Mesenchymal stem cell (in vitro differentiated cells and primary cell): ENCODE measurements around the gene GTF2H3. TPM values are rescaled to one million over a fixed set of nuclear protein-coding genes. Genes with fewer than 3 reads are reported as not detected.

ENCODE experiments used
- DNase-seq: peaks from one replicate; pipeline ENCODE4 v3.0.0-alpha.2; 2013
- H2AFZ ChIP-seq: one replicate; pipeline ENCODE4 v1.6.1; 2013; ENCODE audit warnings: low read depth, mild to moderate bottlenecking, control low read depth, inconsistent platforms, low read length, moderate library complexity
- H2AK5ac ChIP-seq: 2 replicates; pipeline ENCODE4 v1.6.1; 2013; ENCODE audit warnings: low read length, moderate library complexity, mild to moderate bottlenecking, inconsistent platforms; ENCODE audit not compliant: severe bottlenecking
- H2BK120ac ChIP-seq: one replicate; pipeline ENCODE4 v1.6.1; 2013; ENCODE audit warnings: low read depth, mild to moderate bottlenecking, inconsistent platforms, low read length, moderate library complexity
- H2BK12ac ChIP-seq, 2 experiments: one replicate each; pipeline ENCODE4 v1.6.1; 2013; ENCODE audit warnings: inconsistent platforms in 2 of 2, low read length in 2 of 2, mild to moderate bottlenecking in 2 of 2, moderate library complexity in 2 of 2, control low read depth in 1 of 2
- H2BK15ac ChIP-seq: one replicate; pipeline ENCODE4 v1.6.1; 2013; ENCODE audit warnings: mild to moderate bottlenecking, low read depth, inconsistent platforms; ENCODE audit not compliant: poor library complexity, severe bottlenecking
- H2BK5ac ChIP-seq: 2 replicates; pipeline ENCODE4 v1.6.1; 2013; ENCODE audit warnings: low read depth, mild to moderate bottlenecking, low read length, control low read depth, inconsistent platforms; ENCODE audit not compliant: poor library complexity, severe bottlenecking
- H3K14ac ChIP-seq, 2 experiments: one replicate each; pipeline ENCODE4 v1.6.1; 2013; ENCODE audit warnings: inconsistent platforms in 2 of 2, low read length in 2 of 2, control low read depth in 1 of 2, mild to moderate bottlenecking in 1 of 2, moderate library complexity in 1 of 2
- H3K18ac ChIP-seq, 2 experiments: one replicate each; pipeline ENCODE4 v1.6.1; 2013; ENCODE audit warnings: inconsistent platforms in 2 of 2, low read length in 2 of 2, control low read depth in 1 of 2, low read depth in 1 of 2, mild to moderate bottlenecking in 1 of 2
- H3K23ac ChIP-seq, 2 experiments: one replicate each; pipeline ENCODE4 v1.6.1; 2013; ENCODE audit warnings: inconsistent platforms in 2 of 2, low read length in 2 of 2, mild to moderate bottlenecking in 2 of 2, moderate library complexity in 2 of 2, control low read depth in 1 of 2
- H3K27ac ChIP-seq: 2 replicates; pipeline ENCODE4 v1.5.1; 2013; ENCODE audit warnings: mild to moderate bottlenecking, moderate library complexity, low read length, control low read depth, inconsistent platforms; ENCODE audit not compliant: poor library complexity, severe bottlenecking
- H3K27me3 ChIP-seq, 2 experiments: 2 replicates each; pipeline versions ENCODE4 v1.6.1 to v1.7.0; 2013; ENCODE audit warnings: low read length in 2 of 2, mild to moderate bottlenecking in 2 of 2, moderate library complexity in 2 of 2, control low read depth in 1 of 2, inconsistent platforms in 1 of 2; ENCODE audit not compliant: control insufficient read depth in 1 of 2, insufficient read depth in 1 of 2
- H3K36me3 ChIP-seq, 2 experiments: 2 replicates each; pipeline versions ENCODE4 v1.6.1 to v1.7.0; 2013; ENCODE audit warnings: low read length in 2 of 2, control low read depth in 1 of 2, inconsistent platforms in 1 of 2, low read depth in 1 of 2, mild to moderate bottlenecking in 1 of 2; ENCODE audit not compliant: insufficient read depth in 2 of 2, control insufficient read depth in 1 of 2
- H3K4ac ChIP-seq, 2 experiments: one replicate each; pipeline ENCODE4 v1.6.1; 2013; ENCODE audit warnings: inconsistent platforms in 2 of 2, low read length in 2 of 2, mild to moderate bottlenecking in 2 of 2, moderate library complexity in 2 of 2, control low read depth in 1 of 2, low read depth in 1 of 2
- H3K4me1 ChIP-seq: 2 replicates; pipeline ENCODE4 v1.6.1; 2013; ENCODE audit warnings: low read depth, low read length, control low read depth; ENCODE audit not compliant: control insufficient read depth, insufficient read depth
- H3K4me2 ChIP-seq: 2 replicates; pipeline ENCODE4 v1.6.1; 2013; ENCODE audit warnings: low read length, mild to moderate bottlenecking, inconsistent platforms; ENCODE audit not compliant: poor library complexity, severe bottlenecking
- H3K4me3 ChIP-seq, 2 experiments: 2 replicates each; pipeline versions ENCODE4 v1.5.1 to v1.7.0; 2013; ENCODE audit warnings: low read length in 2 of 2, mild to moderate bottlenecking in 2 of 2, control low read depth in 1 of 2, low read depth in 1 of 2; ENCODE audit not compliant: insufficient read depth in 1 of 2
- H3K79me1 ChIP-seq: replicated peaks from 2 replicates; pipeline ENCODE4 v1.6.1; 2013; ENCODE audit warnings: mild to moderate bottlenecking, control low read depth, low read length, inconsistent platforms; ENCODE audit not compliant: poor library complexity, severe bottlenecking
- H3K9ac ChIP-seq: 2 replicates; pipeline ENCODE4 v1.7.0; 2013; ENCODE audit warnings: mild to moderate bottlenecking, low read length, moderate library complexity
- H3K9me3 ChIP-seq: 2 replicates; pipeline ENCODE4 v1.7.0; 2013; ENCODE audit warnings: mild to moderate bottlenecking, low read length; ENCODE audit not compliant: control insufficient read depth
- H4K8ac ChIP-seq: one replicate; pipeline ENCODE4 v1.6.1; 2013; ENCODE audit warnings: inconsistent platforms, mild to moderate bottlenecking, low read length, moderate library complexity
- H4K91ac ChIP-seq: one replicate; pipeline ENCODE4 v1.6.1; 2013; ENCODE audit warnings: mild to moderate bottlenecking, low read length, inconsistent platforms
- WGBS: methylation state at CpG from one replicate; pipeline ENCODE4 v1.1.7; 2013; ENCODE audit warnings: mixed read lengths; 5-methylcytosine and 5-hydroxymethylcytosine counted together
- polyA plus RNA-seq, 2 experiments: library from polyadenylated mRNA; stranded (reverse); fragments of 200-250 nt; gene quantifications; one replicate each; pipeline ENCODE4 v1.2.3, GENCODE V29; 2013

GTF2H3 gene
- 24.0 TPM for polyA plus RNA-seq (2013, experiment 1 of 2)
- polyA plus RNA-seq (2013, experiment 2 of 2): 24.3 TPM

DNA sequence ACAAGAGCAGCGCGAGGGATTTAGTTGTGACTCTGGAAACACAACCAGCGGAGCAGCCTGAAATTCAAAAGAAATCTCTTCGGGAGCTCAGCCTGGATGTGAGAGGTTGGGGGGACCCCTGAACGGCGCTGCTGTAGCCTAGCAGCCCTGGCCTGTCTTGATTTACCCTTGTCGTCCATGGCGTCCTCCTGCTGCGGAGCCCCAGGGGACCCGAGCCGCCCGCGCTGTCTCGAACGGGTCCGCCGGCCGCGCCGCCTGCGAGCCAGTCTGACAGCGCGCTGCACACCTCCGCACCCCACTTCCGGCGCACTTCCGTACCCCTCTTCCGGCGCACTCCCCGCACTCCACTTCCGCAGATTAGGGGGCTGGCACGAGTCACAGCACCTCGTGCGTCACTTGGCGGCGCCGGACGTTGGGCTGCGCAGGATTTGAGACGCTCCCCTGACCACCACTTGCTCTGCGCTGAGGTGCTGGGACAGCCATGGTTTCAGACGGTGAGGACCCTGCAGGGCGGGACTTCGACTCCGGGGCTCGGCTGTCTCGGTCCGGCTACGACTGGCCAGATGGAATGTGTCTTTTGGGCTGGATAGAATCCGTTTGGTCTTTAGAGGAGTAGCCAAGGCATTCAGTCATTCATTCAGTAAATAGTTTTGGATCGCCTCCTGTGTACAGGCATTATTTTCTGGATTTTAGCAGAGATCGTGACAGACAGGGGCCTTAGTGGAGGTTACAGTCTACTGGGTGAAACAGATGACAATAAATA, at the start of gene GTF2H3, which contains the start of gene EIF2B1:
Gene GTF2H3, plus strand, starts transcription at position 451 of the 763 bp plus-strand sequence. Its CDS starts 31 bp downstream, at position 482.
Gene EIF2B1, minus strand, starts transcription at position 308 of the 763 bp plus-strand sequence. Its CDS starts 129 bp downstream, at position 179.
- H3K4me3 ChIP-seq: peak within 1 kb of the TSS; percentile 89 to 100
- peak within 1 kb of the TSS; percentile 46 to 69 for H3K4ac ChIP-seq
- peaks cover 18 to 30% of the 10 kb centered on the region in 2 experiments for H3K36me3 ChIP-seq
- peak; percentile 97 for DNase-seq
- peaks cover 3% of the 10 kb centered on the region for H3K4me1 ChIP-seq
- peak within 1 kb of the TSS; percentile 70 for H2AFZ ChIP-seq
- H4K91ac ChIP-seq: no peak within 1 kb of the TSS
- WGBS: under 1% methylated on average over 52 of the region's 52 CpGs
- no peaks in the 10 kb centered on the region for H3K27me3 ChIP-seq
- H3K23ac ChIP-seq: peak within 1 kb of the TSS in 1 of 2 experiments; percentile 83
- peaks cover 27% of the 10 kb centered on the region for H3K79me1 ChIP-seq
- no peak within 1 kb of the TSS for H2AK5ac ChIP-seq
- H4K8ac ChIP-seq: peak within 1 kb of the TSS; percentile 74
- no peak within 1 kb of the TSS for H2BK120ac ChIP-seq
- no peak within 1 kb of the TSS for H3K14ac ChIP-seq
- no peak within 1 kb of the TSS for H2BK5ac ChIP-seq
- peak within 1 kb of the TSS; percentile 87 for H3K4me2 ChIP-seq
- H3K18ac ChIP-seq: peak within 1 kb of the TSS in 1 of 2 experiments; percentile 77
- no peaks in the 10 kb centered on the region for H3K9me3 ChIP-seq
- H2BK15ac ChIP-seq: no peak within 1 kb of the TSS
- H2BK12ac ChIP-seq: no peak within 1 kb of the TSS
- H3K9ac ChIP-seq: peak within 1 kb of the TSS; percentile 94
- H3K27ac ChIP-seq: peak within 1 kb of the TSS; percentile 50

DNA sequence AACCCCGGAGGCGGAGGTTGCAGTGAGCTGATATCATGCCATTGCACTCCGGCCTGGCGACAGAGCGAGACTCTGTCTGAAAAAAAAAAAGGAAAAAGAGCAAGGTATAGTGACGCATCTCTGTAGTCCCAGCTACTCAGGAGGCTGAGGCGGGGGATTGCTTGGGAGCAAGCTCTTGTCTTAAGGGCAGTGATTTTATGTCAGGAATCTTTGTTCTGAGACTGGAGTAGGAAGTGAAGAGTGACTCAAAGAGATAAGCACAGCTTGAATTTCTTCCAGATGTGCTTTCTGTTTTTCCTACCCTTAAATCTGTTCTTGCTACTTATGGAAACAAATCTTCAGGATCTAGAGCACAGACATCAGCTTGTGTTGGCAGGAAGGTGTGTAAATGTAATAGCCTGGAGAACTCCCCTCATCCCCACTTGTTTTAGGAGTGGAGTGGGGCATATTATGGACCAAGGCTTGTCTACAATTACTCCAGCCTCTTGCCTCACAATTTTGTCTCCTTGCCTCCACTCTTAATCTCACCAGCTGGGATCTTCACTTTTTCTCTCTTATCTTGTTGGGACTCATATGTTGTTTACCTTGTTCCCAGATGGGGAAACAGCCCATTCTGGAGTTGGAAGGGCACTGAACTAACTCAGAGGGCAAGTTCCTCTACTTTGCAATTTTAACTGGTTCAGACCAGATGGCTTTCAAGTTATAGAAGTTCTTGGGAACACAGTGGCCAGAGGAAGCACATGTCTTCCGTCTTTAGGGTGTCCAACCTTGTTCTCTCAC, 41.7 kb upstream of the GTF2H3 start:
- H2AFZ ChIP-seq: no peak overlapping the region
- no peak overlapping the region for H2BK12ac ChIP-seq
- H3K36me3 ChIP-seq: peaks cover 34 to 93% of the 10 kb centered on the region in 2 experiments
- H4K91ac ChIP-seq: no peak overlapping the region
- no peak overlapping the region for H2BK120ac ChIP-seq
- H3K4ac ChIP-seq: no peak overlapping the region
- H3K79me1 ChIP-seq: peaks cover 5% of the 10 kb centered on the region
- no peak overlapping the region for H3K4me3 ChIP-seq
- 82% methylated on average over 8 of the region's 8 CpGs for WGBS
- H3K23ac ChIP-seq: no peak overlapping the region
- peak overlapping the region; percentile 42 for H3K9ac ChIP-seq
- no peak overlapping the region for H3K18ac ChIP-seq
- peaks cover 8% of the 10 kb centered on the region for H3K4me1 ChIP-seq
- H3K4me2 ChIP-seq: no peak overlapping the region
- peak; percentile 35 for DNase-seq
- H3K9me3 ChIP-seq: no peaks in the 10 kb centered on the region
- H3K14ac ChIP-seq: no peak overlapping the region
- no peak overlapping the region for H3K27ac ChIP-seq
- no peak overlapping the region for H4K8ac ChIP-seq
- H2AK5ac ChIP-seq: no peak overlapping the region
- H2BK15ac ChIP-seq: no peak overlapping the region
- H3K27me3 ChIP-seq: no peaks in the 10 kb centered on the region
- no peak overlapping the region for H2BK5ac ChIP-seq

DNA sequence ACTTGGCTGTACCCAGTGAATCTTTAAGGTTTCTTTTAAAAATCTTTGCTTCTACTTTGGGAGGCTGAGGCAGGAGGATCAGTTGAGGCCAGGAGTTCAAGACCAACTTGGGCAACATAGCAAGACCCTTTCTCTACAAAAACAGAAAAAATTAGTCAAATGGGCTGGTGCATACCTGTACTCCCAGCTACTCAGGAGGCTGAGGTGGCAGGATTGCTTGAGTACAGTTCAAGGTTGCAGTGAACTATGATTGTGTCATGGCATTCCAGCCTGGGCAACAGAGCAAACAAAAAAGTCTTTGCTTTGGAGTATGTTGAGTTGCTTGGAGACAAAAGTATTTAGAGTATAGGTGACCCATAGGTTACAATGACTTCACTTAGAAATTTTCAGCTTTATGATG, 37.9 kb upstream of the GTF2H3 start:
- no peak overlapping the region for H3K27ac ChIP-seq
- H2AFZ ChIP-seq: no peak overlapping the region
- H3K36me3 ChIP-seq: peaks cover 26 to 84% of the 10 kb centered on the region in 2 experiments
- DNase-seq: peak; percentile 44
- no peaks in the 10 kb centered on the region for H3K4me1 ChIP-seq
- no peaks in the 10 kb centered on the region for H3K27me3 ChIP-seq
- H3K4me2 ChIP-seq: no peak overlapping the region
- no peak overlapping the region for H2BK15ac ChIP-seq
- no peak overlapping the region for H3K14ac ChIP-seq
- no peak overlapping the region for H3K4ac ChIP-seq
- H3K9ac ChIP-seq: no peak overlapping the region
- H3K9me3 ChIP-seq: no peaks in the 10 kb centered on the region
- peaks cover 10% of the 10 kb centered on the region for H3K79me1 ChIP-seq
- H2AK5ac ChIP-seq: no peak overlapping the region
- no peak overlapping the region for H4K91ac ChIP-seq
- H2BK5ac ChIP-seq: no peak overlapping the region
- no peak overlapping the region for H3K23ac ChIP-seq
- H2BK120ac ChIP-seq: no peak overlapping the region
- H3K4me3 ChIP-seq: no peak overlapping the region
- H3K18ac ChIP-seq: no peak overlapping the region
- no peak overlapping the region for H2BK12ac ChIP-seq
- H4K8ac ChIP-seq: no peak overlapping the region

DNA sequence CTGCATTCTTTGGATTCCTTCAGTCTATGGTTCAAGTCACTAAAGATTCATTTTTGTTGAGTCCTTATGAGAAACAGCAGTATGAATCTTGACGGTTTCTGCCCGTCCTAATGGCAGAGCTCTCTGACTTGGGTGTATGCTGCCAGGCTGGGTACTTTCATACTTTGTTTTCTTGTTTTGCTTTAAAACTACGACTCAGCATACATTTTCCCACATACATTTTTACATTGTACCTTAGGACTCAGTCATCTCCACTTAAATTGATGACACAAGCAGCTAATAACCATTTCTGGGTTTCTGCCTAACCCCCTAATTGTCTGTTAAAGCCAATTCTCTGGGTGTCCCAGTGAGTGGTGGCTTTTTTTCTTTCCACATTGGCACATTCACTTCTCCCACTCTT, 36.5 kb upstream of the GTF2H3 start:
- Histone ChIP-seq H2BK120ac (no peak overlapping the region), H2AK5ac (no peak overlapping the region)

More for the DNA sequence above, 36.5 kb upstream of the GTF2H3 start:
- H3K27me3 ChIP-seq: no peaks in the 10 kb centered on the region
- no peak overlapping the region for H3K14ac ChIP-seq
- no peak overlapping the region for H3K18ac ChIP-seq
- H2BK5ac ChIP-seq: no peak overlapping the region
- no peak for DNase-seq
- H2BK12ac ChIP-seq: no peak overlapping the region
- no peak overlapping the region for H2BK15ac ChIP-seq
- H3K27ac ChIP-seq: no peak overlapping the region
- H4K91ac ChIP-seq: no peak overlapping the region
- 98% methylated on average over 3 of the region's 3 CpGs for WGBS
- peaks cover 16% of the 10 kb centered on the region for H3K79me1 ChIP-seq
- H3K36me3 ChIP-seq: peaks cover 20 to 70% of the 10 kb centered on the region in 2 experiments
- H3K23ac ChIP-seq: no peak overlapping the region
- H3K4me3 ChIP-seq: no peak overlapping the region
- peaks cover 3% of the 10 kb centered on the region for H3K4me1 ChIP-seq
- H2AFZ ChIP-seq: no peak overlapping the region
- no peaks in the 10 kb centered on the region for H3K9me3 ChIP-seq
- no peak overlapping the region for H3K4me2 ChIP-seq
- no peak overlapping the region for H3K4ac ChIP-seq
- H4K8ac ChIP-seq: no peak overlapping the region
- peak overlapping the region; percentile 34 for H3K9ac ChIP-seq
